GM18873 (cell line): Measurements from ENCODE around the gene TNNI2.
"Not testable (repeated sequence)": the region's sequence is repeated elsewhere in the genome, so short reads cannot be mapped to it uniquely, and the experiment has no call there.

ENCODE experiments used
- ATAC-seq: cut with Tn5 transposase; IDR thresholded peaks from one replicate; pipeline ENCODE4 v1.9.1; 2021; ENCODE audit warnings: mild to moderate bottlenecking, moderate library complexity, moderate number of reproducible peaks; ENCODE audit not compliant: unreplicated experiment, low FRiP score

The TNNI2 gene

DNA sequence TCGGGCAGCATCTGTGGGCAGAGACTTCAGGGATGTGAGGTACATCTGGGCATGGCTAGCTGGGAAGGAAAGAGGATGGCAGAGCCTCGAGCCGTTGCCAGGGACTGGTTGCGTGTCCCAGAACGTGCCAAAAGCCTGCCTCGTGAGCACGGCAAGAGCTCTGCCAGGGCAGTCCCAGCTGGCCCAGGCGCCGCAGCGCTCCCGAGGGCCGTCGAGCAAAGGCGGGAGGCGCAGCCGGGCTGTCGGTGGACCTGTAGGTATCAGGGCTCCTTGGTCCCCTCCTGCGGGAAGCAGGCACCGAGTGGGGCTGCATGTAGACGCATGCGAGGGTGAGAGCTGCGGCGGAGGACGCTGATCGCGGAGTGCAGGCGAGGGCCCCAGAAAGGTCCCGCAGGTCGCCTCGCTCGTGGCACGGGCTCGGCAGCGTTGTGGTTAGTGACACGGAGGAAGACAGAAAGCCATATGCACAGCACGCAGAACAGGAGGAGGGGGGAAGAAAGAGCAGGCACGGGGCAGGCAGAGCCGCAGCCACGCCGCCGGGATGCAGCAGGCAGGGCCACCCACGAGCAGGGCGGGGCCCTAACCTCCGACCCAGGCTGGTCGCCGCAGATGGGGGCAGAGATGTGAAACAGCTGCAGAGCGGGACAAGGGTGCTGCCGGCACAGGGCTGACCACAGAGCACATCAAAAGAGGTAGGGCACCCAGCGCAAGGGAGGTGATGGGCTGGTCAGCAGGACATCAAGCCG is 32.1 kb downstream of the TNNI2 start:
- no peak for ATAC-seq

DNA sequence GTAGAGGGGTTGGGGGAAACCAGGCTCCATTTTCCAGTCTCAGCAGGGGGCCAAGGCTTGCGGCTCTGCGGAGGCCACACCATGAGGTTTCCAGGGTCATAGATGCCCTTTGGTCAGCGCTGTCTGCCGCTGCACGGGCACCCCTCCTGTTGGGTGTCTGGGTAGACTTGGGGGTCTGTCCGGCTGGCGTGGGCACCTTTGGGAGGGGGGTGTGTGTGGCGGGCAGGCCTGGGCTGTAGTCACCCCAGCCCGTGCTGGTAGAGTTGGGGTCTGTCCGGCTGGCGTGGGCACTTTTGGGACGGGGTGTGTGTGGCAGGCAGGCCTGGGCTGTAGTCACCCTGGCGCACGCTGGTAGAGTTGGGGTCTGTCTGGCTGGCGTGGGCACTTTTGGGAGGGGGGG is 32.8 kb downstream of the TNNI2 start:
- ATAC-seq = no peak

DNA sequence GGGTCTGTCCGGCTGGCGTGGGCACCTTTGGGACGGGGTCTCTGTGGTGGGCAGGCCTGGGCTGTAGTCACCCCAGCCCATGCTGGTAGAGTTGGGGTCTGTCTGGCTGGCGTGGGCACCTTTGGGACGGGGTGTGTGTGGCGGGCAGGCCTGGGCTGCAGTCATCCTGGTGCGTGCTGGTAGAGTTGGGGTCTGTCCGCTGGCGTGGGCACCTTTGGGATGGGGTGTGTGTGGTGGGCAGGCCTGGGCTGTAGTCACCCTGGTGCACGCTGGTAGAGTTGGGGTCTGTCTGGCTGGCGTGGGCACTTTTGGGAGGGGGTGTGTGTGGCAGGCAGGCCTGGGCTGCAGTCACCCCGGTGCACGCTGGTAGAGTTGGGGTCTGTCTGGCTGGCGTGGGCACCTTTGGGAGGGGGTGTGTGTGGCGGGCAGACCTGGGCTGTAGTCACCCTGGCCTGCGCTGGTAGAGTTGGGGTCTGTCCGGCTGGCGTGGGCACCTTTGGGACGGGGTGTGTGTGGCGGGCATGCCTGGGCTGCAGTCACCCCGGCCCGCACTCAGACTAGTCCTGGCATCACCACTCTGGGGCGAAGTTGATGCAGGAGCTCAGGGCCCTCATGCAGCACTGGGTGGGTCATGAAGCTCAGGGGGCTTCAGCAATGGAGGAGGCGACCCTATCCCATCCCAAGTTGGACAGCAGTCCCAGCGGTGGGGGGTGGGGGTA is 33.6 kb downstream of the TNNI2 start:
- ATAC-seq = no peak

DNA sequence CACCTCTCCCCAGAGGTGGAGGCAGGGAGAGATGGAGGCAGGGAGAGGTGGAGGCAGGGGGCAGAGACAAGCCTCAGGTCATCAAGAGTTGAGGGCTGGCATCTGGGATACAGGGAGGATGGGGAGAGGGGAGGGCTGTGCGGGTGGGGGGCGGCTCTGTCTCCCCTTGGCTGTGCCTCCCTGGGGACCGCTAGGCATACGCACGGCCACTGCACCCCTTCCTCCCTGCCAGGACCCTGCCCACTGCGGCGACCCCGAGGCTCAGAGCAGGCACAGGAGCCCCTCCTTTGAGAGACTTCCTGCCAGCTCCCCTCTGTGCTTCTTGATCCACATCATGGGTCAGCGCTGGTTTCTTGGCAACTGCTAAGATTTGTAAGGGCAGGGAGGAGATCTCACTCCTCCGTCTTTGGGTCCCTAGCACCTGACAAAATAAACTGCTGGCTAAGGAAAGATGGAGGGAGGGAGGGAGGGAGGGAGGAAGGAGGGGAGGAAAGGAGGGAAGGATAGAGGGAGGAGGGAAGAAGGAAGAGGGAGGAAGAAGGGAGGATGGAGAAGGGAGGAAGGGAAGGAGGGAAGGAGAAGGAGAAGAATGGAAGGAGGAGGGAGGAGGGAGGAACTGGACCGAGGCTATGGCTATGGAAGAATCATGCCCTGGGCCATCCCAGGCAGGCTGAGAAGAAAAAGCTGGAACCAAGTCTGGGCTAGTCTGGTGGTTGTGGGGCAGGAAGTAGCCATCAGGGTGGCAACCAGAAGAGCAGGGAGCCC is 34.4 kb downstream of the TNNI2 start:
- no peak for ATAC-seq

DNA sequence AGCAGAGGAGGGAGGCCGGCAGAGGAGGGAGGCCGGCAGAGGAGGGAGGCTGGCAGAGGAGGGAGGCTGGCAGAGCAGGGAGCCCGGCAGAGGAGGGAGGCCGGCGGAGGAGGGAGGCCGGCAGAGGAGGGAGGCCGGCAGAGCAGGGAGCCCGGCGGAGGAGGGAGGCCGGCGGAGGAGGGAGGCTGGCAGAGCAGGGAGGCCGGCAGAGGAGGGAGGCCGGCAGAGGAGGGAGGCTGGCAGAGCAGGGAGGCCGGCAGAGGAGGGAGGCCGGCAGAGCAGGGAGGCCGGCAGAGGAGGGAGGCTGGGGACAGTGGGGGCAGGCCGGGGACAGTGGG is 35.0 kb downstream of the TNNI2 start:
- ATAC-seq = not testable (repeated sequence)

DNA sequence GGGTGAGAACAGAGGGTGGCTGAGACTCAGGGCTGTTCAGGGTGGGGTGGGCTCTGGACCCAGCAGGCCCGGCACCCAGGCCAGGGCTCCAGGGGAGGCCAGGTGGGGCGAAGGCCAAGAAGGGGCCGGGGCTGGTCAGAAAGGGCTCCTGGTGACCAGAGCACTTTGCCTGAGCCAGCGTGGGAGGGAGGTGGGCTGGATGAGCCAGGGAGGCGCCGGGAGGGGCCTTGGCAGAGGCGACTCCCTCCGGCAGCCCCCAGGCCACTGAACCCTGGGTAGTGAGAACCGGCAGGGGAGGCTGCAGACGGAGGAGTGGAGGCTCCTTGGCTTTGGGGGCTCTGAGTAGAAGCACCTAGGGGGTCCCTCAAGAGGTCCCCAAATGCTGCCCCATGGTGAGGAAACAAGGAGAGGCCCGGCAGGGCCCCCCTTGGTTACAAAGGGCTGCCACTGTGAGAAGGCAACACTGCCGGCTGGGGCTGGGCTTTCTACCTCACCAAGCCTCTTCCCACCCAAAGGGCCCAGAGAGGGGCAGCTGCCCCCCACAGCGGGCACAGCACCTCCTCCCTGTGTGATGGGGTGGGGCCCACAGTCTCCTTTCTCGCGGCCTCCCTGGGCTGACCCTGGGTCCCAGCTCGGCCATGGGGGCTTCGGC is 35.8 kb downstream of the TNNI2 start:
- ATAC-seq = not testable (repeated sequence)

DNA sequence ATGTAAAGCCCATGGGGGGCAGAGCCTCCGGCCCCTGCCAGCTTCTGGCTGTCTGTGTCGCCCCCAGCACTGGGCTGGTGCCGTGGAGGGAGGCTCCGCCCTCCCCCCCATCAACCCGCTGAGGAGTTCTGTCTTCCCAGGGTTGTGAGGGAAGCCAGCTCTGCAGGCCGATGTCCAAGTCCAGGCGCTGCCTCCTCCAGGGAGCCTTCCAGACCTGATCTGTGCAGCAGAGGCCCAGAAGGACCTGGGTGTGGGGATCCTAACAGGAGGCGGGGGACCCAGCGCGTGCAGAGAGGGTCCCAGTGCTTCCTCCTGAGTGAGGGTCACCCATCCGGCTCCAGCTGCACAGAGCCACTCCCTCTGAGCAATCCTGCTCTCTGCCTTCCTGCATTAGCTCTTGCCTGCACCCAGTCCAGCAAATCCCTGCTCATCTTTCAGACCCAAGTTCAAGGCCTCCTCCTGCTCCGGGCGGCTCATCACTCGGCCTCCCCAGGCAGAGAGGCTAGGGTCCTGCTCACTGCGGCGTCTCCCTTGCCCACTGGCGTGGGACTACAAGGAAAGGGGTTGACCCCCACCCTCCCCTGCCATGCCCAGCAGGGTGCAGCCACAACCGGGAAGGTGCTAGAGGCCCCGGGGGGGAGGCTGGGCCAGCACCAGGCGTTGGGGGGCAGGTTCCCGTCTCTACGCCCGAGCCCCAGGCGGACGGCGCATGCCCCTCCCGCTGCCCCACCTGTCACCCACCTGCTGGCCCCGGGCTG is 36.5 kb downstream of the TNNI2 start:
- ATAC-seq = no peak

DNA sequence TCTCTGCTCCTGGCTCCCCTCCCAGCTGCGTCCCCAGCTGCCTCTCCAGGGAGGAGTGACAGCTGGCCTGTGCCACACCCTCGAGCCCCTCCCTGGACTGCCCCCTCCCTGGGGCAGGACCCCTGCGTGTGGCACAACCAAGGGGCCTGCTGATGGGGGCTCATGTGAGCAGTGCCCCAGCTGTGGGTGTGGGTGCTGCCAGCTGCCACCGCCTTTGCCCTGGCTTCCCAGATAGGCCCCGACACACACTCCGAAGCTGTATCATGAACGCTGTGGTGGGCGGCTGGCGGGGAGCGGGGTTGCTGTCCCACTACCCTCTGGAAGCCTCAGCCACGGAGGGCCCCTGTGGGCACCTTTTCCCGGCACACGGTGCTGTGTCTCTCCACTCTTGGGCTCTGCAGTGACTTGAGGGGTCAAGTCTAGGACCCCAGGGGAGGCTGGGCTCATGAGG is 37.1 kb downstream of the TNNI2 start:
- ATAC-seq = not testable (repeated sequence)

DNA sequence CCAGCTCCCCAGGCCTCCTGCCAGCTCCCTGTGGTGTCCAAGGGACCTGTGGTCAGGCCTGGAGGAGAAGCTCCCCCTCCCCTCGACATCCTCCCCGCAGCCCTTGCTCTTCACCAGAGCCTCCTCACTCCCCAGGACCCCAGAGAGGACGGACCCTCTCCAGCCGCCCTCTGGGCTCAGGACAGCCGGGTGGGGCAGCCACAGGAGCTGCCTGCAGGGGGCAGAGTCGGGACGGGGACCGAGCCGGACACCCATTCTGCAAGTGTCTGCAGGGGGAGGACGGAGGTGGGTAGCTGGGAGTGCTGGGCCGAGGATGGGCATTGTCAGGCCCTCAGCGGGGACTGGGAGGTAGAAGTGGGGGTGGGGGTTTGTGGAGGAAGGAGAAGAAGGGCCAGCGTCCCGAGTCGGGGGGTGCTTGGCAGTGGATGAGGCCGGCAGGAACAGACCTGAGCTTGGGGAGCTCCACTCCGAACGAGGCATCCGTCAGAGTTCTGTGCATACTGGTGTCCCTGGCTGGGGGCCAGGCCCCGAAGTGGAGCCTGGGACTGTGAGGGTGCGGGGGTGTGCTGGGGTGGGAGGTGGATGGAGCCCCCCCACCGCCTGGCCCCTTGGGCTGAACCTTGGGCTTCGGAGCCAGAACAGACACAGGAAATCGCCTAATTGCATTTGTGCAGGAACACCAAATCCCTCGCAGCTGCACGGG is 37.7 kb downstream of the TNNI2 start:
- ATAC-seq = no peak

DNA sequence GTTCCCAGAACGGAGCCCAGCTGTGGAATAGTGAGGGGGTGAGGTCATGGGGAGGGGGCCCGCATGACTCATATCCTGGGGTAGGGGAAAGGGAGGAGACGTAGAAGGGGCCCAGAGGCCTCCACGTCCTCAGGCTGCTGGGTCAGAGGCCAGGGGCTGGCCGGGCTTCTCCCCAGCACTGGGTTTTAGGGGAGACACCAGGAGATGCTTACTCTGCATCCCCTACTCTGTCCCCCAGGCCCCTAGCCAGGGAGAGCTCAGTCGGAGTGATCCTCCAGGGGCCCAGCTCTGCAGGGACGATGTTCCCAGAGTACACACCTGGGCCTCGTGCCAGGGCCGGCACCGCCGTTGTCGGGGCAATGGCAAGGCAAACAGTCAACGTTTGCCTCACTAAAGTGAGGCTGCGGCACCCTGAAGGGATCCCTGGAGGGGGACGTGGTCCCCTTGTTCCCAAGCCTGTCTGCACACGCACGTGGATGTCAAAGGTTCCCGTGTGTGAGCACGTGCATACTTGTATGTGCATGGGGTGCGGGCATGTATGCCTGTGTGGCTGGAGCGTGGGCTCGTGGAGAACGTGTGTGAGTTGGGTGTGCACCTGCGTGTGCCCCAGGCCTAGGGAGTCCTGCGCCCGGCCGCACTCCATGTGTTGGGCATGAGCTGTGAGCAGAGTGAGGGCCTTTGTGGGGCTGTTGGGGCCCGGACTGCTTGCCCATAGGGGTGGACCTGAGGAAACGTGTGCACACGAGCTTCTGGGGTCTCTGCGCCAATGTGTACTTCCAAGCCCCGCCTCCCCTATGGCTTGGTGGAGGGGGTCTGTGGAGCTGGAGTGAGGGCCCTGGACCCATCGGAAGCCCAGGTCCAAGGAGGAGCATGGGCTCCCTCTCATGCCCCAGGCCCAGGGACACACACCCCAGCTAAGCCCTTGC is 38.7 kb downstream of the TNNI2 start:
- ATAC-seq = no peak

DNA sequence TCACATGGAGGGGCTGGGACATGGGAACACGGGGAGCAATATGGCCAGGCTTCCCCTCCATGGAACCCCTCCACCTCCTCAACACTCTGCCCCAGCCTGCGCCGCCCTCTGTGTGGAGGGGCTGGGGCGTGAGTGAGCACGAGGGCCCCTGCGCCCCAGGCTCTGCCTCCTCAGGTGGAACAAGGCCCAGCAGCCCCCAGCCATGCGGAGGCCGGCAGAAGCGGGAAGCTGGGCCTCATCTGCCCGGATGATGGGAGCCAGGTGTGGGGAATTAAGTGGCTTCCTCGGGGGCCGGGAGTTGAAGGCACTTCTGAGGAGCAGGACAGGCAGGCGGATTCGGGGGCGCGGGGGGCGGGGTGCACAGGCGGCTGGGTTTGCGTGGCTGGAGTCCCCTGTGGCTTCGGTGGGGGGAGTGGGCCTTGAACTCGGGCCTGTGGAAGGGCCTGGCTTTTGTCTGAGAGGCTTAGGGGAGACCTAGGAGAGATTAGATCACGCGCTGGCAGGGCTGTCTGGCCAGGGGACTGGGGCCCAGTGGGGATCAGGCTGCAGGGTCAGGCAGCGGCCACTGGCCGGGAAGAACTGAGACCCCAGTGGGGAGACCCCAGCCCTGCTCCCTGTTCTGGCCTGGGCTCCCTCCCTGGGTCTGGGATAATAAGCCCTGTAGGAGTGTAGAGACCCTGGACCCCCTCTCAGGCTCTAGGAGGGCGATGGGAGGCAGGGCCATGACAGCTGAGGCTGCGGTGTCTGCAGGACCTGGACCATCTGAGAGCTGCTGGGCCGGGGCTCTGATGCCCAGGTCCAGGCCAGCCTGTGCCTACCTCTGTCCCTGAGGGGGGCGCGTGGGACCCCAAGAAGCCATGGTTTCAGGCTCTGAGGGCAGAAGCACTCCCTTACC is 39.6 kb downstream of the TNNI2 start:
- no peak for ATAC-seq

DNA sequence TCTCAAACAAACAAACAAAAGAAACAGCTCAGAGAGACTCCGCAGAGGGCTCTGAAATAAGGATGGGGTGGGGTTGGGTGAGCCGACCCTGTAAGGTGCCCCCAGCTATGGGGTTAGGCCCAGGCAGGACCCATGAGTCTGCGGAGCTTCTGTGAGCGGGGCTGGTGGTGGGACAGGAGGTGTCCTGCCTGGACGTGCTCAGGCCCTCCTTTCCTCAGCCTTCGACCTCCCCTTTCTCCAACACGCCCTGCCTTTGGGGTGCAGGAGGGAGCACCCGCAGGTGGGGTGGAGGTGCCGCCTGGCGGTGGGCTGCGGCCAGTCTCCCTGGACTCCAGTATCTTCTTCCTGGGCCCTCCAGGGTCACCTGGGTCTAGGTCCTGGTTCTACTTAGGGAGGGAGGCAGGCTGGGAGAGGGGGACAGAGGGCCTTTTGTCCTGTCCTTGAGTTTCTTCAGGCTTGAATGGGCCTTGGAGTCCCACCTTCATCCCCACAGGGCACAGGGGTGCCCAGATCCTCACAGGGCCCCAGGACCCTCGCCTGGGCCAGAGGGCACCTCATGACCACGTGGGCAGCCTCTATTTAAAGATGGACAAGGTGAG is 40.7 kb downstream of the TNNI2 start:
- ATAC-seq = no peak

DNA sequence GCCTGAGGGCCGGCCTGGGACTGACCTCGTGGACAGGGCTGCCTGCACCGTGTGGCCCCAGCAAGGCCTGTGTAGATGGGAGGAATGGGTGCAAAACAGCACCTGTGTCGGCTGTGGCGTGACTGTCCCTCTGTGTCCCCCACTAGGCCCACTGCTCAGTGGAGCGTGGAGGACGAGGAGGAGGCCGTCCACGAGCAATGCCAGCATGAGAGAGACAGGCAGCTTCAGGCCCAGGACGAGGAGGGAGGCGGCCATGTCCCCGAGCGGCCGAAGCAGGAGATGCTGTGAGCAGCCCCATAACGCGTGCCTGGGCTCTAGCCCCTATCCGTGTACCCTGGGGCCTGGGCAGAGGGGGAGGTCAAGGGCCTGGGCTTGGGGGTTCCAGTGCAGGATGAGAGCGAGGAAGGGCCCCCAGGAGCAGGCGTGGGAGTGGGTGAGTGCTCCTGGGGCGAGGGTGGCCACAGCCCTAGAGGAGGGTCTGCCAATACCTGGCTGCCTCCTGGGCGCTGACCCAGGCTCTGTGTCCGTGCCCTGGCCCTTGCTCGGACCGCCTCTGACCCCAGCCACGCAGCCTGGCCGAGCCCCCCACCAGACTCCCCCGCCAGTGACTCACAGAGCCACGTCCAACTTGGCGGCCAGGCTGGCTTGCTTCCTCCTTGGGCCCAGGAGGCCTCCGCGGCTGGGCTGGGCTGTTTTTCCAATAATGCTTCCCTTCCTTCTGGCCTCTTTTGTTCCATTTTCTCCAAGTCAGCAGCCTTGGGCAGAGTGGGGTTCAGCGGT is 41.4 kb downstream of the TNNI2 start:
- no peak for ATAC-seq

DNA sequence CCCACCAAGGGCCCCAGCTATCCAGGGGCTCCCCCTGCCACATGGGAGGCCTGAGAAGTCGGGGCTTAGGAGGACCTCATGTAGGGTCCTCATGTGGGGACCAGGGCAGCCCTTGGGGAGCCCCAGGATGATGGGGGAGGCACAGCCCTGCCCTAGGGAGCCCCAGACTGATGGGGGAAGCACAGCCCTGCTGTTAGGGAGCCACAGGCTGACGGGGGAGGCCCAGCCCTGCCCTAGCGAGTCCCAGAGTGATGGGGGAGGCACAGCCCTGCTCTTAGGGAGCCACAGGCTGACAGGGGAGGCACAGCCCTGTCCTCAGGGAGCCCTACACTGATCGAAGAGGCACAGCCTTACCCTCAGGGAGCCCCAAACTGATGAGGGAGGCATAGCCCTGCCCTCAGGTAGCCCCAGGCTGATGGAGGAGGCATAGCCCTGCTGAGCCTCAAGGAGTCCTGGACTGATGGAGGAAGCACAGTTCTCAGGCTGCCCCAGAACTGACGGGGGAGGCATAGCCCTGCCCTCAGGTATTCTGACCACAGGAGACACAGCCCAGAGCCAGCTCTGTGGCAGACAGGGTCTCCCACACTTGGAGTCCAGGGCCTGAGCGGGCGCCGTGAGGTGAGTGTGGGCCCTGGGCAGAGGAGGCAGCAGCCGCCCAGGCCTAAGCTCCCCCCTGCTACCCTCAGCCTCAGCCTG is 42.1 kb downstream of the TNNI2 start:
- ATAC-seq = no peak

DNA sequence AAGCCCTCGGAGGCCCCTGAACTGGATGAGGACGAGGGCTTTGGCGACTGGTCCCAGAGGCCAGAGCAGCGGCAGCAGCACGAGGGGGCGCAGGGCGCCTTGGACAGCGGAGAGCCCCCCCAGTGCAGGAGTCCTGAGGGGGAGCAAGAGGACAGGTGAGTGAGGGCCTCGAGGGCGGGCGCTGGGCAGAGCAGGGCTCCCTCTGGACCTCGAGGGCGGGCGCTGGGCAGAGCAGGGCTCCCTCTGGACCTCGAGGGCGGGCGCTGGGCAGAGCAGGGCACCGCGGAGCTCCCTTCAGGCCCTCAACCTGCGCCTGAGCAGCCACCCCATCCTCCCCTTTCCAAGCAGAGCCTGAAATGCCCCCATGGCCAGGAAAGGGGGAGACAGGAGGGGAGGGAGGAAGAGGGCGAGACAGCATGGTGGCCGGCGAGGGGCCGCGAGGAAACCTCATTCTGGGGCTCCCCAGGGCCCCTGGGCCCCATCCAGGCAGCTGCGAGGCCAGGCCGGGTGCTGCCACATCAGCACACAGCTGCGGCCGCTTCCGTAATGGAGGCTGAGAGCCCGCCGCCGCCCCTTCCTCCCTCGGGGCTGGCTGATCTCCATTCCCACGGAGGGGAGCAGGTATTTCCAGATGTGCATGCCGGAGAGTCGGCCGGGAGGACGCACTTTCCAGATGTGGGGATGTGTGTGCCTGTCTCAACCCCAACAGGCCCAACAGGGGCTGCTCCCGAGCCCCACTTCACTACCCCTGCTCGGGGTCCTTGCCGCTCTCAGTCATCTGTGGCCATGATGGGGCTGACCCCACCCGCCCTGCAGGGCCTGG is 42.9 kb downstream of the TNNI2 start:
- no peak for ATAC-seq
